Suppressor macrophage treated with lipopolysaccharide for 4 hours (primary cell): ENCODE results near the gene PHF23.
"Not testable (repeated sequence)": the region's sequence is repeated elsewhere in the genome, so short reads cannot be mapped to it uniquely, and the experiment has no call there.

Experiments used
- DNase-seq: peaks from one replicate; pipeline ENCODE4 v3.0.0-alpha.2; 2020

Gene PHF23

DNA sequence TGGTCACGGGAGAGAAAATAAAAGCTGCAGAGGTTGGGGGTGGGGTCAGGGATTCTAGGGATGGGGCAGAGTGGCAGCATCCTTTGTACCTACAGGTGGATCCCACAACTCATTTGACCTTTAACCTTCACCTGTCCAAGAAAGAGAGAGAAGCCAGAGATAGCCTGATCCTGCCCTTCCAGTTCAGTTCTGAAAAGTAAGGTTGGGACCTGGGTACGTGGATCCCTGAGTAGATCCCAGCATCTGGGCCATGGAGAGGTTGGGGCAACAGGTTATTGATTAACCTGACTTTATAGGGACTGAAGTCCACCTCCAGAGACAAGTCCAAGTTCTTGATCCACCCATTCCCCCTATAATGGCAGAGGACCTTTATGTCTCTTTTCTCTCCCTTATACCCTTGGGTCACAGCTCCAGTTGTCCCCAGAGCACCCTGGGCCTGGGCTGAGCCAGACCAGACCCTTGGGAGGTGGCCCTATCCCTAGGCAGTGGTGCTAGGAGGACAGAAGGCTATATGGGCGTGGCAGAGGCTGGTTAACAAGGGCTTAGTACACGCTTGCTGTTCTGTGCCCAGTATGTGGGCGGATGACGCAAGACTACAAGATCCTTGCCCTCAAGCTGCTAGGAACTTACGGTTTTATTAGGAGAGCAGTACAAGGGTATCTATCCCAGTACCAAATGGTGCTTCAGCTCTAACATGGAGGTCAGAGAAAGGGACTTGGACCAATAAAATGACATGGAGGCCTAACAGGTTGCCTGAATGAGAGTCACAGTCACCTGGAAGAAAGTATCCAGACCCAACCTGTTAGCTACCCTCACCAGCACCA lies 19.7 kb upstream of the PHF23 start:
- peak; percentile 86 for DNase-seq

DNA sequence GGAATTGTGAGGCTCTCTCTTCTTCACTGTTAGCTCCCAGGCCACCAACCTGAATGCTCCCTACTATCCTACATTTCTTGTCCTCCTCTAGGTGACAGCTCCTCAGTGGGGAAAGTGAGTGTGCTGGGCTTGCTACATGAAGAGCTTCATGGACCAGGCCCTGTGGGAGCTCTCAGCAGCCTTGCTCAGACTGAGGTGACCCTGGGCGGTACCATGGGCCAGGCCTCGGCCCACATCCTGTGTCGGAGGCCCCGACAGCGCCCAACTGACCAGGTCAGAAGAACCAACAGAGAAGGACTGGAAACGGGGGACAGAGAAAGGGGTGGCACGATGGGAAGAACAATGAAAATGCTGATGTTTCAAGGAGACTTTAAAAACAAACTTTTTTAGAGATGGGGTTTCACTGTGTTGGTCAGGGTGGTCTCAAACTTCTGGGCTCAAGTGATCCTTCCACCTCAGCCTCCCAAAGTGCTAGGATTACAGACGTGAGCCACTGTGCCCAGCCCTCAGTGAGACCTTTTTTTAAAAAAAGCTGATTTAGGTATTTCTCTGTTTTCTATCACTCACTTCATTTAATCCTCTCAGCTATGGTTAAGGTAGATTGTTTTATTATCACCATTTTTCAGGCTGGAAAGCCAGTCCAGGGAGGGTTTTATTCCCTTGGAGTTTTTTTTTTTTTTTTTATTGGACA lies 17.7 kb upstream of the PHF23 start:
- no peak for DNase-seq

DNA sequence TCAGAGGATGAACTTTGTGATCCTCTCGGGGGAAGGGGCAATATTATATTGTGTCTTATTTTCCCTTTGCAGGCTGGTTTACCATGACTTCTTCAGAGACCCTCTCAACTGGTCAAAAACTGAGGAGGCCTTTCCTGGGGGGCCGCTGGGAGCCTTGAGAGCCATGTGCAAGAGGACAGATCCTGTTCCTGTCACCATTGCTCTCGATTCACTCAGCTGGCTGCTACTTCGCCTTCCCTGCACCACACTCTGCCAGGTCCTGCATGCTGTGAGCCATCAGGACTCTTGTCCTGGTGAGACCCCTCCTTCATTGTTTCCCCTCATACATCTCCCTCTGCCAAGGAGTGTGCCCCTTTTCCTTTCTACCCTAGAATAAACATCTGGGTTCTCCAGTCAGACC lies 15.3 kb upstream of the PHF23 start:
- DNase-seq, result no peak

DNA sequence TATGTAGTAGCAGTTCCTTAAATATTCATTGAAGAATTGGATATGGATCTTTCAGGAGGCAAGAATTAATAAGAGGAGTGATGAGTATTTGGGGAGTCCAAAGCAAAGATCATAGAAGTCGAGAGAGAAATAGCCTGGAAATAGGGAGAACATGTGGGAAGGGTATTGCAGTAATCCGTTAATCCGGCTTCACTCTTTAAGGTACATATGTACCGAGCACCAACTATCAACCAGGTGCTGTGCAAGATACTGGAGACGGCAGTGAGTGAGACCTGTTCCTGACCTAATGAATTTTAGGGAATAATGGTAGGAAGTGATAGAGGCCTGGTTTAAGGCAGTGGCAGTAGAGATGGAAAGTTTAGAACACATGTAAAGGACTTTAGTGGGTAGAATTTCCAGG lies 13.8 kb upstream of the PHF23 start:
- no peak for DNase-seq

DNA sequence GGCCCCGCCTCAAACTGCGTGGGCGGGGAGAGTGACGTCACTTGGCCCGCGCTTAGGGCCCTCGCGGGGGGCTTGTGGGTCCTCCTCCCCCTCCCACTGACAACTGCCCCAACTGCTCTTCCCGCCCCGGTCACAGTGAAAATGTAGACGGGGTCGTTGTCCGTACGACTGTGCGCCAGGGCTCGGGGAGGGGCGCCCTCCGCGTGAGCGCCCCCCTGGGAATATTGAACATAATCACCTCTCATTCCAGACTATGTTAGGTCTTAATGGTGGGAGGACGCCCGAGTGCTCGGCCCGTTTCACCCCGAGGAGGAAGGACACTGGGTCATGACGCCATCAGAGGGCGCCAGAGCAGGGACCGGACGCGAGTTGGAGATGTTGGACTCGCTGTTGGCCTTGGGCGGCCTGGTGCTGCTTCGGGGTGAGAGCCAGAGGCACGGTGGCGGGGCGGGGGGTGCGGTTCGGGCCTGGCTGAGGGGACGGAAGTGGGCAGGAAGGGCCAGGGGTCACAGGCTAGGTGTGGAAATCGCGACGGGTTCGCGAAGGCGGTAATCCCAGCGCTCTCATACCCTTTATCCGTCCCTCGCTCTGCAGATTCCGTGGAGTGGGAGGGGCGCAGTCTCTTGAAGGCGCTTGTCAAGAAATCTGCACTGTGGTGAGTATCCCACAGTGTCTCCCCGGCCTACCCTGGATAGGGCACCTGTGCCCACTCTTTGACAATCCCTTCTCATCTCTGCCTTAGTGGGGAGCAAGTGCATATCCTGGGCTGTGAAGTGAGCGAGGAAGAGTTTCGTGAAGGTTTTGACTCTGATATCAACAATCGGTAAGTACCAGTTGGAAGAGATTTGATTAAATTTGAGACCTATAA lies 13.2 kb upstream of the PHF23 start, which contains the start of gene ELP5:
Gene ELP5 (plus strand): TSS at position 40 of the 868 bp plus-strand sequence. CDS start 336 bp downstream, at position 376.
- DNase-seq, result peak; percentile 94

DNA sequence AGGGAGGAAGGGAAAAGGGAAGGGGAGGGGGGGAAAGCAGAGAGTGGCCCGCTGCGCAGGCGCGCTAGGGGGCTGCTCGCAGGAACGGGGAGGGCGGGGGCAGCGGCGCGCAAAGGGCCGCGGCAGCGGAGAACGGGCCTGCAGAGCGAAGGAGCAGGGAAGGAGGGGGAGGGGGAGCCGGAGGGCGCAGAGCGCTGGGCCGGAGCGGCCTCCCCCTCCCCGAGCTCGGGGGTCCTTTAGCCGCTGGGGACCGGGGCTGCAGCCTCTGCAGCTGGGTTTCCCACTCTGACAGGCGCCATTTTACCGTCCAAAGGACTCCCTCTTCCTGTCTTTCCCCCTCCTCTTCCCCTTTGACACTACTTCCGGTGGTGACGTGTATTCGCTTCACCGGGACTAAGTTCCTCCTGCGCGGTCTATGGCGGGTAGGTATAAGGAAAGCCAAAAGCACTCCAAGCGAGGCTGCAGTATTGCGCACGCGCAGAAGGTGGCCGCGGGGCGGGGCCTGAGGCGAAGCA lies 12.5 kb upstream of the PHF23 start, which contains the start of gene CTDNEP1:
Gene CTDNEP1 (minus strand): TSS at position 74 of the 515 bp plus-strand sequence. CDS start 438 bp downstream, outside the sequence.
- DNase-seq, result peak; percentile 100

DNA sequence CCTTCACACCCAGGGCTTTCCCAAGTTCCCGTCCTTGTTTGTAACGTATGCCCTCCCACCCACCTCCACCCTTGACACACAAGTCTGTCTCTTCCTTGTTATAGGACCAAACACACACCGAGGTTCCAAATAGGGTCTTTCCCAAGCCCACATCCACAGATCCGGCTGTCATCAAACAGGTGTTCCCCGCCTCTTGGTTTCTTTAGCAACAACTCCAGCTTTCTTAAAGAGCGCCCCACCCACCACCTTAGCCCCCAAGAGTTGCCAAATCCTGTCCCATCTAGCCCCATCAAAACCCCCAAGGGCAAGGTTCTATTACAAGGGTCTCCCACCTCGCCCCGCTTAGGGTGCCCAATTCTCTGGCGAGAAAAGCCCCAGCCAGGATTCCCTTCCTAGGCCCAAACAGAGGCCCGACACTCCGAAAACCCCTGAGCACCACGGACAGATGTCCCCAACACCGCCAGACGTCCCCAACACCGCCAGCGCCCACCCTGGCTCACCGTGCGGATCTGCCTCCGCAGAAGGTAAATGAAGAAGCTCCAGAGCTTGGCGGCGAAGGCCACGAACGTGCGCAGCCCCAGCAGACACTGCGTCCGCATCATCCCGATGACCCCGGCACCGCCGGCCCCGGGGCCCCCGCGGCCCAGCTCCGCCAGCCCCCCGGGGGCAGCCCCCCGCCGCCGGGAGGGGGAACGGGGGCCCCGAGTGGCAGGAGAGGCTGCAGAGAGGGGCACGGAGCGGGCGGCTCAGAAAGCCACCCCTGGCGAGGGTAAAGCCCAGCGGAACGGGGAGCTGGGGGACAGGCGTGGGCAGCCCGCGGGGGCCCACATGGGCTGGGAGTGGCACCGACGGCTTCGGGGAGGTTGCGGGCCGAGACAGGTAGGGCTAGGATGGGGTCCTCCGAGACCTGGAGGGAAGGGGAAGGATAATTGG lies 11.7 kb upstream of the PHF23 start:
- peak; percentile 34 for DNase-seq

DNA sequence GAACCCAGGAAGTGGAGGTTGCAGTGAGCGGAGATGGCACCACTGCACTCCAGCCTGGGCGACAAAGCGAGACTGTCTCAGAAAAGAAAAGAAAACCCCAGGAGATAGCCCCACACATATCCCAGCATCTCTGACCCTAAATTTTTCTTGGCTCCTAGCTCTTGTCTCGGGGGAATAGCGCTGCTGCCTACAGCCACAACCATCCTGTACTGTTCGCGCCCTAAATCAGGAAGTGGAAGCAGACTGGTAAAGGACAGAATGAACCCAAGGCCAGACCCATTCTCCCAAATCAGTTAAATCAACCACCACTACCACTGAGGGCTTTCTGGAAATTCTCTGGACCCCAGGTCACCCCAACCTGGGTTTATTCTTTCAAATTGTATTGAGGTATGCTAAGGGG lies 10.6 kb upstream of the PHF23 start:
- peak; percentile 43 for DNase-seq

DNA sequence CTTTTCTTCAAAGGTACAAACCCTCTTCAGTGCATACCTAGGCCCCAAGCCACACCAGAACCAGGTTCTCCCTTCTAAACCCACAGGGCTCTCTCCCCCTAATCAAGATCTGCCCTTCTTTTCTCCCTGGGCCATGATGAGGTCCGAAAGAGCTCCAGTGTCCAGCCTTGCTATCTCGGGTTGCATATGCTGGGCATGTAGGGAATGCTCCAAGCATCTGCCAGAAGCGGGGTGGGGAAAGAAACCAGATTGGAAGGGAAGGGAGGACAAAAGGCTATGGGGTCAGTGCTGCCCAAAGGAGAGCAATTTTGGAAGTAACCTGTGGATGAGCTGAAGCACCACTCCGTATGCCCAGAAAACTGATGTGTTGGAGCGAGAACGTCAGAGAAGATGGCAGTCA lies 10.0 kb upstream of the PHF23 start:
- no peak for DNase-seq

DNA sequence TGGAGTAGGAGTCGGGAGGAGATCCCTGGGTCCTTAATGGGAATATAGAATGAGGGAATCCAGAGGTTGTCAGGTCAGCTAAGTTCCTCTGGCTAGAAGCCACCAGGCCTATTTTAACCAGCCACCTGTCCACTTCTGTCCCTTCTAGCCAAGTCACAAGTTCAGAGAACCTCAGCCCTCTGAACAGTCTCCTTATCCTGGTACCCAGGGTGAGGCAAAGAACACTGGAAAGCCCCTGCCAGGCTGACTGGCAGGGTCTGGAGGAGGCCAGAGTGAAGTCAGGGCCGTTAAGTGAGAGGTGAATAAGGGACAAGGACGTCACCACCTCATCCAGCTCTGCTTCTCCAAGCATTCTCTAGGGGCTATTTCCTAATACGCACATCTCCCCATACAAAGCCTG lies 9.5 kb upstream of the PHF23 start:
- no peak for DNase-seq

DNA sequence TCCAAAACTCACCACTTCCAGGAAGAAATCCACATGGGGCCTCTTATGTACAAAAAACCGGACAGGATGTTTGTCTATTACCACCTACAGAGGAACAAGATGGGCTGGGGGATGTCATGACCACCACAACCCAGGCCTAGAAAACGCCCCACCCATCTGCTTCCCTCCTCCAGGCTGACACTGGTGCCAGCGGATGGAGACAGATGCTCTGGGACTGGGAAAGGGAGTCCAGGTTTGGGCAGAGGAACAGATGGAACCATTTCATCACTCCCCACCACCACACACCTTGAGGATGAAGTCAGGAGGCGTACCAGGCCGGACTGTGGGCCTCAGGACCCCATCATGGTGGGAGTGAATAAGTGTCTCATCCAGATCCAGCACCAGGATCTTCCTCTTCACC lies 7.5 kb upstream of the PHF23 start:
- DNase-seq, result no peak

DNA sequence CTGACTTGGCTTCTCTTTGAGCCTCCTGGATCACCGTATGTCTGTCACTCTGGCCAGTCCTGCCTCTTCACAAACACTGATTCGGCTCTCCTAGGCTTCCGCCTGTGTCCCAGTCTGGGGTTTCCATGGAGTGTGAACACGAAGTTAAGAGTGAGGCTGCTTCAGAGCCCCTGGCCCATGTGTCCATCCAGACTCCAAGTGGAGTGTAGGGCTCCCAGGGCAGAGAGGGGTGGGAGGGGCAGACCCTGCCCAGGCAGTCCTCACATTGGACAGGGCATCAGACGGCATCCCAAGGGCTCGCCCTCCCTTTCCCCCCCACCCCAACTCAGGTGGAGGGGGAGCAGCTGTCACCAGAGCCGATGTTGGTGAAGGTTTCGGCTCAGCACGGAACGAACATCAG lies 4.6 kb upstream of the PHF23 start:
- DNase-seq, result not testable (repeated sequence)

DNA sequence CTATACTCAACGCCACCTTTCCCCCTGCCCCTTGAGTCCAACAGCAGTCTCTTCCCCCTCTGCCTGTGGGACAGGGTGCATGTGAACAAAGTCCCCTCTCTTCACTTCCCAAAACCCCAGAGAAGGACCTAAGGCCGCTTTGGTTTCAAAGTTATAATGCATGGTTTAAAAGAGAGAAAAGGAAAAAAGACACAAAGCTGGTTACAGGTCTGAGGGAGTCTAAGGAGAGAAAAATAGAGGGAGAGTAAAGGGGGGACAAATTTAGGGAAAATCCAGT lies 4.1 kb upstream of the PHF23 start:
- no peak for DNase-seq

DNA sequence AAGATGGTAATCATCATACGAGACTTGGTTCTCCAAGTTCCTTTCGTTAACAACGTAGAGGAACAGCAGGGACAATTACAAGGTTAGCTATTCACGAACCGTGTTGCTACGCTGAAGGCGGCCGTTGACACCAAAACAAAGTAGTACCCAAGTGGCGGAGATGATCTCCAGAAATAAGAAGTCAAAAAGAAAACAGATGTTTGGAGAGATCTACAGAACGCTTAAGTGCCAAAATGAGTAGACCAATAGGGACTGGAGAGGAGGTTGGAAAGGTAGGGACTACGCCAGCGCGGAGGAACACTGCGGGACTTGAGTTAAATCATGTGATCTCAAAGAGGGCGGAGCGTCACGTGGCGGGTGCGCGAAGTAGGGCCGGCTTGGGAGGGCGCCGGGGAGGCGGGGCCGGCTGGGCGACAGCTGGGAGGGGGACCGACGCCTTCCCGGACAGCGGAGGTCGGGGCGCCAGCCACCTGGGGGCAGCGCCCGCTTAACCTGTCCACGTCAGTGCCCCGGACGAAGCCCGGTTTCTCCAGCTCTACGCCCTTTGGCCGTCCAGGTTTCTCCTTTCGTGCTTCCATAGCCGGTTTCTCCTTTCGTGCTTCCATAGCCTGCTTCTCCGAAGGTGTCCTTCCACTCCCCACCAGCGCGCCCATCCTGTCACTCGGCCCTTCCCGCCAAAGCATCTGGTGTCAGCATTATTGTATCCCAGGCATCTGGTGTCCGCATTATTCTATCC lies 3.6 kb upstream of the PHF23 start:
- DNase-seq, result peak; percentile 96

DNA sequence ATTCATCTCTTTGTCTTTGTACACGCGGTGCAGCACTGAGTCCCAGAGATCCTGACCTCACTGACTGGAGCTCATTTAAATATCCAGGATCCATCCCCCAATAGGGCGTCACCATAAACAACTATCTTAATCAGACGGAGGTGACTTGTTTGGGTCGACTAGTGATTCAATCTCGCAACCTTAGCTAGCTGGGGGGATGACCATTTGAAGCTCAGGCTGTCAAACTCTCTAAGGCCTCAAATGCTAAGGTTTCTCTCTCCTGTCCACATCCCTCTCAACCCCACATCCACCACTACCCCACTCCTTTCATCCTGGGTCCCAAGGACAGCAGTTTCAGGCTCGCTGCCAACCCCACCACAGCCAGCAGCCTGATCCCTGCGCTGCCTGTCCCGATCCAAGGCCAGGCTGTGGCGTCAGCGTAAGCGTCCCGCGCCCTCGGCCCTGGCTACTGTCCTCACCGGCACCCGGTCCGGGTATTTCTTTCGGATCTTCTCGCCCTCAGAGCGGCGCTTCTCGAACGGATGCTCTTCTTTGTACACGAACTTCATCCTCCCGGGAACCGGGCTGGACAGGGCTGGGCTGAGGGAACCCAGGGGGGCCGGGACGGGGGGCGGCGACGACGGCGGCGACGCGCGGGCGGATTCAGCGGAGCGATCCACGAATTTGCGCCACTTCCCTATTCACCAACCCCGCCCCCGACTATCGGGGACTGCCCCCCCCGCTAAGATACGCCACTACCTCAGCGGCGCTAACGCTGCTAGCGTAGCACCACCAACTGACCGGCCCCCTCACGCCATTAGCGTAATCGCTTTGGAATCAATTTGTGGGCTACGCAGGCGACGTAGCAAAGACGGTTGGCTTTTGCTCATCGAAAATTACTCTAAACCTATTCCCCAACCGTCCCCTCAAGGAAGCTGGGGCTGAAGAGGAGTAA lies 2.8 kb upstream of the PHF23 start, which contains the start of gene GABARAP:
Gene GABARAP (minus strand): TSS at position 667 of the 934 bp plus-strand sequence. CDS start 119 bp downstream, at position 548.
- peak; percentile 97 for DNase-seq

DNA sequence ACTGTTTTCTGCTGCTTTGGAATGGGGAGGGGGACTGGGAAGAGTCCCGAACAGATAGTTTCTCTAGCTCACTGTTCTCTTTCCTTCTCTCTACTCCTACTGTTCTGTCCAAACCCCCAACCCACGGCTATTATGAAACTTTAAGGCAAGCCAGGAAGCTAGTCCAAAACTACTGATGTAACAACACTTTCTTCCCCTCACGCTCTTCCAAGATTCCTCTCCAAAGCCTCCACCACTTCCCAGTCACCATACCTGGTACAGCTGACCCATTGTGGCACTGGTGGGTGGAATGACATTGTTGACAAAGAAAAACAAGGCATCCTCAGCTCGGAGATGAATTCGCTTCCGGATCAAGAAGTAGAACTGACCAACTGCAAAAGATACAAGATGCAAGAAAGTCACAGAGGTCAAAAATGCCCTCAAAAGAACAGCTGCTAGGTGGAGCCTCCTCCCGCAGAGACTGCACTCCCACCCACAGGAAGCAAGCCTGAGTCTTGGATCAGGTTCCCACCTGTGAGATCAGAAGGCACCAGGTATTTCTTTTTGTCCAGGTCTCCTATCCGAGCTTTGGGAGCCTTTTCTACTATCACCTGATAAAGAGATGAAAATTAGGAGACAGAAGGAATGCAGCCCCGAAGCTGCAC lies 2.0 kb upstream of the PHF23 start:
- DNase-seq, result peak; percentile 33

DNA sequence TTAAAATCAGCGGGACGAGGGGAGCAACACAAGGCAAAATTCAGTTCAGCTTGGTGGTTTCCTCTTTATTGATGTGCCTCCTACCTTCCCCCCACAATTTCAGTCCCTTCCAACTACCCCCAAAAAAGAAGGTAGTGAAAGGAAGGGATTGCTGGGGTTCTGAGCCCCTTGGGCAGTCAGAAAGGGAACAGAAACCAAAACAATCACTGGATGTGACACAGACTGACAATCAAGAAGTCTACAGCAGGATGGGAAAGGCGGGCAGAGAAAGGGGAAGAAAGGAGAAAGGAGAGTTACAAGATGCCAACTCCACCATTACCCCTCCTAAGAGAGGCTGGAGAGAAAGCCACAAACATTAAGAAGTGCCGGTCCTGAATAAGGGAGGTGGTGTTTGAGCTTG lies 1.1 kb upstream of the PHF23 start:
- DNase-seq, result peak; percentile 78

DNA sequence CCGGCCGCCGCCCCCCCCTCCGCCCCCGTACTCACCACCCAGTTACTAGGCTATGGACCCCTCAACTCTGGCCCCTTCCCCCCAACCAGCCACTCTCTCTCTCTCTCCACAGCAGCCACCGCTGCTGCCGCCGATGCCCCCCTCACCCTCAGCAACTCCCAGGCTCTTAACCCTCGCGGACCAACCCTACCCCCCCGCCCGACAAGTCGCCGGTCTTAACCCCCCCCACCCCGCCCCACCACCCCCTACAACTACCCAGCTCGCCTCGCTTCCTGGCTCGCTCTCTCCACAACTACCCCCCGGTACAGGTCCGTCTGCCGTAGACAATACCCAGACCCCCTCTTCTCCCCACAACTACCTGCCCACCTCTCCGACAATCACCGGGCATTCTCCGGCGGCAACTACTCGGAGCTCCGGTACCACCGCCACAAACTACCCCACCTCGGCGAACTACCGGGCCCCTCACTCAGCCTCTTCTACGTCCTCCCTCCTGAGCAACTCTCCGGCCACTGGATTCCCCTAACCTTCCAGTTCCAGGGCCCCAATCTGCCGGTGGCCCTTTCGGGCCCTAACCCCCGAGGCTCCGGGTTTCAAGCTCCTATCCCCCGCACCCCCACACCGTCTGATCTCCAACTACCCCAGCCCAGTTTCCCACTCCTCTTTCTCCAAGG lies 702 bp downstream of the PHF23 start:
- DNase-seq, result peak; percentile 36
